ENCODE data around the gene TNFRSF25. TPM values are rescaled to one million over a fixed set of nuclear protein-coding genes. Genes with fewer than 3 reads are reported as not detected.

The TNFRSF25 gene
- total RNA-seq, 4 donors from 2014 or later: 1.0 to 4.2 (median 2.7) TPM

- DNase-seq (no peak), ATAC-seq (no peak)
- intact Hi-C loops (cut with DNase I; ENCODE audit: low total_unique reads) (no loop called here), in situ Hi-C loops (cut with MboI; ENCODE audit: low sequenced_read_pairs in 4 of 4) (no loop called here)
- no peaks in the 10 kb centered on the region for H3K9me3 ChIP-seq
- no peak overlapping the region for H3K27ac ChIP-seq
- no peaks in the 10 kb centered on the region for H3K36me3 ChIP-seq
- TF ChIP-seq, protein P1, sequence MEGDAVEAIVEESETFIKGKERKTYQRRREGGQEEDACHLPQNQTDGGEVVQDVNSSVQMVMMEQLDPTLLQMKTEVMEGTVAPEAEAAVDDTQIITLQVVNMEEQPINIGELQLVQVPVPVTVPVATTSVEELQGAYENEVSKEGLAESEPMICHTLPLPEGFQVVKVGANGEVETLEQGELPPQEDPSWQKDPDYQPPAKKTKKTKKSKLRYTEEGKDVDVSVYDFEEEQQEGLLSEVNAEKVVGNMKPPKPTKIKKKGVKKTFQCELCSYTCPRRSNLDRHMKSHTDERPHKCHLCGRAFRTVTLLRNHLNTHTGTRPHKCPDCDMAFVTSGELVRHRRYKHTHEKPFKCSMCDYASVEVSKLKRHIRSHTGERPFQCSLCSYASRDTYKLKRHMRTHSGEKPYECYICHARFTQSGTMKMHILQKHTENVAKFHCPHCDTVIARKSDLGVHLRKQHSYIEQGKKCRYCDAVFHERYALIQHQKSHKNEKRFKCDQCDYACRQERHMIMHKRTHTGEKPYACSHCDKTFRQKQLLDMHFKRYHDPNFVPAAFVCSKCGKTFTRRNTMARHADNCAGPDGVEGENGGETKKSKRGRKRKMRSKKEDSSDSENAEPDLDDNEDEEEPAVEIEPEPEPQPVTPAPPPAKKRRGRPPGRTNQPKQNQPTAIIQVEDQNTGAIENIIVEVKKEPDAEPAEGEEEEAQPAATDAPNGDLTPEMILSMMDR (IDR thresholded peaks at IDR 0.05 in 4 of 5, conservative IDR thresholded peaks at IDR 0.05 in 1 of 5): no peak
- H3K4me1 ChIP-seq: no peaks in the 10 kb centered on the region
- peaks cover 3 to 8% (median 5%) of the 10 kb centered on the region in 3 donors for H3K27me3 ChIP-seq
- no peak overlapping the region for H3K4me3 ChIP-seq
Observed at GRCh38 chr1:6467224-6467623, 1.3 kb upstream of the TNFRSF25 start.

DNA sequence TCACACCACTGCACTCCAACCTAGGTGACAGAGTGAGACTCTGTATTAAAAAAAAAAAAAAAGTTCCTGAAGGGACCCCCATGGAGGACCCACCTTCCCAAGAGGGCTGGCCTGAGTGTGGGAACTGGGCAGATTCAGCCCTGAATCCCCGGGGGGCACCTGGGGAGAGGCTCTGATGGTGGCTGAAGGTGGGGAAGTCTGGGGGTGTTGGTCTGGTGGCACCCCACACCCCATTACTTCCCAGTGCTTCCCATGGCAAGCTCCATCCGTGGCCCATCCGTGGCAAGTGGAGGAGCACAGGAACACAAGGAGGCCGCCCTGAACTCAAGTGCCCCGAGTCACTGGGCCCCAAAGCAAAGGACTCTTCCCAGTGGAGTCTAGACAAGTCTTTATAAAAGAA lies 778 bp upstream of the TNFRSF25 start:
- no peak overlapping the region for H3K27ac ChIP-seq
- H3K36me3 ChIP-seq: no peaks in the 10 kb centered on the region
- intact Hi-C loops (cut with DNase I; ENCODE audit: low total_unique reads): no loop called here
- TF ChIP-seq, protein P1 (IDR thresholded peaks at IDR 0.05 in 4 of 5, conservative IDR thresholded peaks at IDR 0.05 in 1 of 5): no peak
- no peak for TF ChIP-seq POLR2A (IDR thresholded peaks at IDR 0.05)
- H3K4me1 ChIP-seq: no peaks in the 10 kb centered on the region
- DNase-seq (no peak), ATAC-seq (no peak)
- in situ Hi-C loops (cut with MboI; ENCODE audit: low sequenced_read_pairs in 4 of 4): no loop called here
- H3K4me3 ChIP-seq: no peak overlapping the region
- peaks cover 4 to 10% (median 9%) of the 10 kb centered on the region in 3 donors for H3K27me3 ChIP-seq
- no peaks in the 10 kb centered on the region for H3K9me3 ChIP-seq

GRCh38 chr1:6465461-6466005 lies 440 bp downstream of the TNFRSF25 start:
- H3K27me3 ChIP-seq: peaks cover 13 to 14% (median 14%) of the 10 kb centered on the region in 3 donors
- no peak for DNase-seq
- TF ChIP-seq, protein P1 (IDR thresholded peaks at IDR 0.05 in 4 of 5, conservative IDR thresholded peaks at IDR 0.05 in 1 of 5): no peak
- TF ChIP-seq POLR2A (IDR thresholded peaks at IDR 0.05): no peak
- no peaks in the 10 kb centered on the region for H3K4me1 ChIP-seq
- no peak overlapping the region for H3K27ac ChIP-seq
- in situ Hi-C loops (cut with MboI; ENCODE audit: low sequenced_read_pairs in 4 of 4): no loop called here
- H3K36me3 ChIP-seq: no peaks in the 10 kb centered on the region
- intact Hi-C loops (cut with DNase I; ENCODE audit: low total_unique reads): no loop called here
- no peaks in the 10 kb centered on the region for H3K9me3 ChIP-seq
- no peak for ATAC-seq
- no peak overlapping the region for H3K4me3 ChIP-seq

DNA sequence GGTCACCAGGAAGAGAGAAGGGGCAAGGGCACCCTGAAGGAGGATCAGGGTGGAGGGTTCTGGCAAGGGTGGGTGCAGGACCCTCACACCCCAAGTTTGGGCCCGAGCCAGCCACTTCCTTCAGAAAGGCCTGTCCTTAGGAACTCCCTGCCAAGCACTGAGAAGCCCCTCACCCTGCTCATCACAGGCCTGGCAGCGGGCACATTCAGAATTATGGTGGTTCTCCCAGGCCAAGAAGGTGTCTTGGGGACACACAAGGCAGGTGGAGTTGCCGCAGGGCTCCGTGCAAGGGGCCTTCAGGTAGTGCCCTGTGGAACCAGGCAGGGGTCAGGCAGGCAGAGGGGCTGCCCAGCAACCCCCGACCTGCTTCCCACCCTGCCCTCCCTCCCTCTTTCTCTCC lies 1.1 kb downstream of the TNFRSF25 start:
- H3K4me3 ChIP-seq: no peak overlapping the region
- DNase-seq (no peak), ATAC-seq (no peak)
- H3K9me3 ChIP-seq: no peaks in the 10 kb centered on the region
- H3K27ac ChIP-seq: no peak overlapping the region
- H3K27me3 ChIP-seq: peaks cover 19 to 21% (median 20%) of the 10 kb centered on the region in 3 donors
- TF ChIP-seq, protein P1 (IDR thresholded peaks at IDR 0.05 in 4 of 5, conservative IDR thresholded peaks at IDR 0.05 in 1 of 5): no peak
- TF ChIP-seq POLR2A (IDR thresholded peaks at IDR 0.05): no peak
- in situ Hi-C loops (cut with MboI; ENCODE audit: low sequenced_read_pairs in 4 of 4): no loop called here
- no peaks in the 10 kb centered on the region for H3K4me1 ChIP-seq
- intact Hi-C loops (cut with DNase I; ENCODE audit: low total_unique reads): no loop called here
- no peaks in the 10 kb centered on the region for H3K36me3 ChIP-seq

DNA sequence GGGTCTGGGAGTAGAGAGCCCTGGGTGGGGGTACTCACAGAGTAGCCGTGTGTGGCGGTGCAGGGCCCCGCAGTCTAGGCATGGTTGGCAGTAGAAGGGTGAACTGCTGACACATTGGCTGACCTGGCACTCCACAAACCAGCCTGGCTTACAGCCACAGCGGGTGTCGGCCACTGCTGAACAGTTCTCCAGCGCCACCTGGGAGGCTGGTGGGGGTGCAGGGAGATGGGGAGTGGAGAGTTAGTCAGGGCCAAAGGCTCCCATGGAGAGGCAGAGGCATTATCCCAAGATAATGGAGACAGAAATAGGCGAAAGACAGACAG lies 1.5 kb downstream of the TNFRSF25 start:
- Histone ChIP-seq H3K4me3 (no peak overlapping the region), H3K36me3 (no peaks in the 10 kb centered on the region), H3K4me1 (no peaks in the 10 kb centered on the region), H3K27ac (no peak overlapping the region), H3K9me3 (no peaks in the 10 kb centered on the region), H3K27me3 (peaks cover 23 to 25% (median 24%) of the 10 kb centered on the region in 3 donors)
- intact Hi-C loops (cut with DNase I; ENCODE audit: low total_unique reads) (no loop called here), in situ Hi-C loops (cut with MboI; ENCODE audit: low sequenced_read_pairs in 4 of 4) (no loop called here)
- no peak for DNase-seq
- no peak for ATAC-seq
- no peak for TF ChIP-seq POLR2A (IDR thresholded peaks at IDR 0.05)
- TF ChIP-seq, protein P1 (IDR thresholded peaks at IDR 0.05 in 4 of 5, conservative IDR thresholded peaks at IDR 0.05 in 1 of 5): no peak

Data from gastrocnemius medialis (tissue), 4 donors.